H1 (cell line): ENCODE measurements around the gene DOCK6. TPM values are rescaled to one million over a fixed set of nuclear protein-coding genes. Genes with fewer than 3 reads are reported as not detected.

Experiments
- CREB1 ChIP-seq: IDR thresholded peaks from 2 replicates; pipeline ENCODE4 v1.6.1; 2012; ENCODE audit warnings: inconsistent platforms
- EP300 ChIP-seq, 2 experiments: IDR thresholded peaks; 1 replicate in 1 of 2; 2 replicates in 1 of 2; pipeline ENCODE4 v1.6.1; 2011 to 2012; ENCODE audit warnings: low read depth in 2 of 2, low read length in 2 of 2, mild to moderate bottlenecking in 2 of 2, borderline replicate concordance in 1 of 2, inconsistent platforms in 1 of 2, moderate library complexity in 1 of 2
- FOSL1 ChIP-seq: IDR thresholded peaks from 2 replicates; pipeline ENCODE4 v1.6.1; 2011; ENCODE audit warnings: mild to moderate bottlenecking, low read depth, low read length, moderate library complexity; ENCODE audit not compliant: insufficient read depth
- GABPA ChIP-seq: IDR thresholded peaks from 2 replicates; pipeline ENCODE4 v1.6.1; 2011; ENCODE audit warnings: mild to moderate bottlenecking, low read length, moderate library complexity, borderline replicate concordance; ENCODE audit not compliant: insufficient read depth
- GTF2F1 ChIP-seq: IDR thresholded peaks from 2 replicates; pipeline ENCODE4 v1.6.1; 2012; ENCODE audit warnings: low read depth, low read length, improper control_type of control experiment, borderline replicate concordance
- JUN ChIP-seq: IDR thresholded peaks from 2 replicates; pipeline ENCODE4 v1.6.1; 2011; ENCODE audit warnings: low read depth, mild to moderate bottlenecking, improper control_type of control experiment, low read length
- KDM1A ChIP-seq: fragments of 200-600, 300-600 bp; sonication (generic); IDR thresholded peaks from 2 replicates; pipeline ENCODE4 v1.7.1; 2016; ENCODE audit warnings: mild to moderate bottlenecking, low read length, borderline replicate concordance
- MAFK ChIP-seq: IDR thresholded peaks from 2 replicates; pipeline ENCODE4 v1.6.1; 2012; ENCODE audit warnings: low read depth, mild to moderate bottlenecking, improper control_type of control experiment, low read length
- RAD21 ChIP-seq, 2 experiments: IDR thresholded peaks in 1 of 2; conservative IDR thresholded peaks in 1 of 2; 2 replicates each; pipeline ENCODE4 v1.6.1; 2011; ENCODE audit warnings: low read depth in 2 of 2, low read length in 2 of 2, improper control_type of control experiment in 1 of 2, inconsistent platforms in 1 of 2, mild to moderate bottlenecking in 1 of 2, moderate library complexity in 1 of 2
- RXRA ChIP-seq: IDR thresholded peaks from 2 replicates; pipeline ENCODE4 v1.6.1; 2011; ENCODE audit warnings: low read depth, mild to moderate bottlenecking, low read length, moderate library complexity; ENCODE audit not compliant: insufficient read depth
- SAP30 ChIP-seq: fragments of 300-600 bp; sonication (generic); IDR thresholded peaks from 2 replicates; pipeline ENCODE4 v1.7.1; 2012; ENCODE audit warnings: low read length, moderate library complexity, mild to moderate bottlenecking, inconsistent platforms; ENCODE audit not compliant: insufficient read depth, insufficient replicate concordance
- SIRT6 ChIP-seq: IDR thresholded peaks from one replicate; pipeline ENCODE4 v1.7.1; 2012; ENCODE audit warnings: low read length, inconsistent platforms
- SP1 ChIP-seq: IDR thresholded peaks from 2 replicates; pipeline ENCODE4 v1.6.1; 2011; ENCODE audit warnings: low read depth, low read length
- SUZ12 ChIP-seq: fragments of 200-600 bp; sonication (generic); IDR thresholded peaks from 2 replicates; pipeline ENCODE4 v1.6.1; 2012; ENCODE audit warnings: mild to moderate bottlenecking, inconsistent platforms, low read length, moderate library complexity, mixed read lengths
- TBP ChIP-seq: IDR thresholded peaks from 2 replicates; pipeline ENCODE4 v1.6.1; 2011; ENCODE audit warnings: low read depth, low read length, improper control_type of control experiment
- polyA plus RNA-seq, 7 experiments: library from polyadenylated mRNA; depleted of rRNA in 3 of 7; stranded (reverse) in 5 of 7; unstranded in 2 of 7; fragments of >200 nt in 5 of 7; fragments of 200-250 nt in 2 of 7; gene quantifications; 1 replicate in 5 of 7; 2 replicates in 1 of 7; 4 replicates in 1 of 7; pipeline versions ENCODE4 v1.2.1 to v1.2.3, GENCODE V29; 2011 to 2013; ENCODE audit warnings: missing spikeins in 2 of 7, mixed read lengths in 2 of 7
- total RNA-seq: library from RNA; stranded (reverse); fragmentation: NEBNext Ultra II Directional; extraction: Animal tissue kit (Norgen Biotek cat#: 25700); gene quantifications from 2 replicates; pipeline ENCODE4 v1.2.1, GENCODE V29; 2021

DOCK6 gene
- total and polyA plus RNA-seq, 2 of the 8 experiments (the other 6 are each of a cell fraction or from before 2014, with no cell fraction given) = 25.5 to 54.7 TPM

- peak; percentile 77 for TF ChIP-seq CREB1
- TF ChIP-seq SUZ12 = no peak
- no peak for TF ChIP-seq JUN
- no peak for TF ChIP-seq EP300 (IDR thresholded peaks at IDR 0.05; ENCODE audit: borderline replicate concordance in 1 of 2, low read depth in 2 of 2, low read length in 2 of 2)
- no peak; the same call in 1 of the 2 replicates for TF ChIP-seq GABPA
- TF ChIP-seq GTF2F1 = no peak
- no peak for TF ChIP-seq SP1
- no peak for TF ChIP-seq FOSL1
- 0 out of 2 replicates have a peak, but pooled peaks have one; percentile 44 for TF ChIP-seq RXRA
- TF ChIP-seq RAD21 (IDR thresholded peaks at IDR 0.05 in 1 of 2, conservative IDR thresholded peaks at IDR 0.05 in 1 of 2; ENCODE audit: low read depth in 2 of 2, low read length in 2 of 2) = peak; percentile 92 to 94
- TF ChIP-seq SAP30 = no peak
- no peak for TF ChIP-seq SIRT6
- TF ChIP-seq KDM1A = 0 out of 2 replicates have a peak, but pooled peaks have one; percentile 15
- no peak for TF ChIP-seq TBP
- no peak for TF ChIP-seq MAFK
These were observed 31.4 kb upstream of the DOCK6 start (continued) for GRCh38 chr19:11293433-11294389.
